ENCODE measurements around the gene PODXL.

DNA sequence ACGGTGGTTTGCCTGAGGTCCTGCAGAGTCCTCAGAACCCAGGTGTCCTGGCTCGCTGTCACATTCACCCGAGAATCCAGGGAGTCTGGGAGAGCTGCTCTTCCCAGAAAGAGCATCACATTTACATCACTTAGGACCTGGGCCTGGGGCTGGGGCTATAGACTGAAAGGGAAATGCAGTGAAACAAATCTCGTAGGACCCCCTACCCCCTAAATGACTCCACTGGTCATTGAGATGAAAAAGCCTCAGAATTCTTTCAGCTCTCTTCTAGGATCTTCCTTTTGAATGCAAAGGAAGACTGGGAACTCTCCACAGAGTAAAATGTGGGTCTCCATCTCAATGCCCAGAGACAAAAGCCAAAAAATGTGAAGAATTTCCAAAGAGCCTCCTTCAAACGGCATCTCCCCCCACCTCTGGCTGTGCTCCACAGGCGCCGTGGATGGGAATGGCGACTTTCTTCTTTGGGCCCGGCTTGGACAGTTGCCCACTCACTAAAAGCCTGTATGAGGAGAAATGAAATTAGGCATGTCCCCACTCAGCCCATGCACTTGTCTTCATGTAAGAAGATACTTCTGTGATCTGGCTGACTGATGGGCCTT is 49.0 kb upstream of the PODXL start:
- no peak for TF ChIP-seq POLR2A (IDR thresholded peaks at IDR 0.05; ENCODE audit: low read depth, low read length)
- no peak for TF ChIP-seq POLR2AphosphoS5 (IDR thresholded peaks at IDR 0.05; ENCODE audit: low read depth, low read length)
- TF ChIP-seq TAF1 (IDR thresholded peaks at IDR 0.05; ENCODE audit: low read depth, low read length), result no peak
- TF ChIP-seq SPI1 (IDR thresholded peaks at IDR 0.05; ENCODE audit: low read depth, low read length), result no peak
- no peak for TF ChIP-seq POU2F2 (IDR thresholded peaks at IDR 0.05; ENCODE audit: low read depth, low read length)
- no peak for TF ChIP-seq PAX5 (IDR thresholded peaks at IDR 0.05; ENCODE audit: insufficient read depth, low read length, severe bottlenecking)
